BE2C (cell line): Measurements from ENCODE around the gene CYP51A1.

Source experiments
- DNase-seq: peaks from one replicate; pipeline ENCODE4 v3.0.0-alpha.2; 2020
- H3K27me3 ChIP-seq: fragments of 250-450 bp; sonication (Bioruptor Pico); 2 replicates; pipeline ENCODE4 v1.5.1; 2020; ENCODE audit warnings: mild to moderate bottlenecking
- H3K36me3 ChIP-seq: fragments of 250-450 bp; sonication (Bioruptor Pico); 2 replicates; pipeline ENCODE4 v1.5.1; 2020; ENCODE audit warnings: mild to moderate bottlenecking
- H3K4me1 ChIP-seq: fragments of 250-450 bp; sonication (Bioruptor Pico); 2 replicates; pipeline ENCODE4 v1.5.1; 2020
- H3K4me3 ChIP-seq: 2 replicates; pipeline ENCODE4 v1.5.1; 2011; ENCODE audit warnings: low read depth, low read length
- H3K9me3 ChIP-seq: fragments of 250-450 bp; sonication (Bioruptor Pico); 2 replicates; pipeline ENCODE4 v1.5.1; 2020
- CTCF ChIP-seq: IDR thresholded peaks from 2 replicates; pipeline ENCODE4 v1.5.1; 2012; ENCODE audit warnings: mild to moderate bottlenecking, low read depth, low read length

The CYP51A1 gene

DNA sequence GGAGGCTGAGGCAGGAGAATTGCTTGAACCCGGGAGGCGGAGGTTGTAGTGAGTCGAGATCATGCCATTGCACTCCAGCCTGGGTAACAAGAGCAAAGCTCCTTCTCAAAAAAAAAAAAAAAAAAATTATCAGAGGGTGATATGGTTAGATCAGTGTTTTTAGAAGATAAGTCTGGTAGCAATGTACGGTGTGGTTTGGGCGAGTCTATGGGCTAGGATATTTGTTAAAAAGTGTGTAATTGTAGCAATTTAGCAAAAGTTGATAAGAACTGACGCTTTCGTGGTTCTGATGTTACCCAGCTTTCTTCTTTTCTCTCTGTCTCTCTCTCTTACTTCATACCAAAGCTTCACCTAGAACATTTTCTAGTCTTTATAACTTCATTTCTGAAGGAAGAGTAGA is 6.9 kb upstream of the CYP51A1 start:
- no peaks in the 10 kb centered on the region for H3K4me1 ChIP-seq
- H3K4me3 ChIP-seq, result no peak overlapping the region
- no peak for DNase-seq
- H3K27me3 ChIP-seq, result no peaks in the 10 kb centered on the region
- H3K36me3 ChIP-seq, result no peaks in the 10 kb centered on the region
- no peak for TF ChIP-seq CTCF
- no peaks in the 10 kb centered on the region; the same call in 1 of the 2 replicates for H3K9me3 ChIP-seq

DNA sequence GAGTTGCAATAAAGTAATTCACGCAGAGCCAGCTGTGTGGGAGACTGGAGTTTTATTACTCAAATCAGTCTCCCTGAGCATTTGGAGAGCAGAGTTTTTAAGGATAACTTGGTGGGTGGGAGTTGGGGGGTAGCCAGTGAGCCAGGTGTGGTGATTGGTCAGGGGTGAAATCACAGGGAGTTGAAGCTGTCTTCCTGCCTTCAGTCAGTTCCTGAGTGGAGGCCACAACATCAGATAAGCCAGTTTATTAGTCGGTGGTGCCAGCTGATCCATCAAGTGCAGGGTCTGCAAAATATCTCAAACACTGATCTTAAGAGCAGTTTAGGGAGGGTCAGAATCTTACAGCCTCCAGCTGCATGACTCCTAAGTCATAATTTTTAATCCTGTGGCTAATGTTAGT is 3.3 kb upstream of the CYP51A1 start:
- DNase-seq, result peak; percentile 27
- no peak overlapping the region for H3K4me3 ChIP-seq

GRCh38 chr7:92135052-92135889 is 994 bp upstream of the CYP51A1 start:
- Histone ChIP-seq H3K36me3 (no peaks in the 10 kb centered on the region), H3K27me3 (no peaks in the 10 kb centered on the region), H3K4me3 (peak overlapping the region; percentile 81), H3K9me3 (no peaks in the 10 kb centered on the region), H3K4me1 (no peaks in the 10 kb centered on the region)
- TF ChIP-seq CTCF, result no peak
- no peak for DNase-seq

More for the DNA sequence above, 3.3 kb upstream of the CYP51A1 start:
- Histone ChIP-seq H3K9me3 (no peaks in the 10 kb centered on the region), H3K36me3 (no peaks in the 10 kb centered on the region), H3K27me3 (no peaks in the 10 kb centered on the region), H3K4me1 (no peaks in the 10 kb centered on the region)
- TF ChIP-seq CTCF, result no peak

DNA sequence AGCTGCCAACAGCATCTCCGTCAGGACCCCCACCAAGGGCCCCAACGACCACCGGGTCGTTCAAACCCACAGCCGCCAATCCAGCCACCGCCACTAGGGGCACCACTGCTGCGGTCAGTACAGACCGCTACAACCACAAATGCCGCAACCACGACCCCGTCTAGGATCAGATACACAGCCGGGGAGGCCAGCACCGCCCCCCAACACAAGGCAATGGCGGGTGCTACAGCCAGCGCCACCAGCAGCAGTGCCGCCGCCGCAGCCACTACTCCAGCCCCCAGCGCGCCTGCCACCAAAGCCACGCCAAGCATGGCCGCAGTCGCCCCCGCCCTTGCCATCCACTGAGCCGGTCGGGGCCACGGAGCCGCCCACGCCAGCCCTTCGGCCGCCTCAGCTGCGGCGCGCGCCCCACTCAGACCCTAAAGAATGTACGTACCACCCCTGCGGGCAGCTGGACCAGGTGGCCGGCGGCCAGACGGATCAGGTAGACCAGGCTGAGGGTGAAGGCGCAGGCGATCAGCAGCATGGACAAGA is 473 bp downstream of the CYP51A1 start:
- Histone ChIP-seq H3K9me3 (no peaks in the 10 kb centered on the region), H3K4me1 (no peaks in the 10 kb centered on the region), H3K4me3 (peak overlapping the region; percentile 81), H3K36me3 (peaks cover under 1% of the 10 kb centered on the region), H3K27me3 (no peaks in the 10 kb centered on the region)
- DNase-seq, result peak; percentile 89
- TF ChIP-seq CTCF, result peak; percentile 85

DNA sequence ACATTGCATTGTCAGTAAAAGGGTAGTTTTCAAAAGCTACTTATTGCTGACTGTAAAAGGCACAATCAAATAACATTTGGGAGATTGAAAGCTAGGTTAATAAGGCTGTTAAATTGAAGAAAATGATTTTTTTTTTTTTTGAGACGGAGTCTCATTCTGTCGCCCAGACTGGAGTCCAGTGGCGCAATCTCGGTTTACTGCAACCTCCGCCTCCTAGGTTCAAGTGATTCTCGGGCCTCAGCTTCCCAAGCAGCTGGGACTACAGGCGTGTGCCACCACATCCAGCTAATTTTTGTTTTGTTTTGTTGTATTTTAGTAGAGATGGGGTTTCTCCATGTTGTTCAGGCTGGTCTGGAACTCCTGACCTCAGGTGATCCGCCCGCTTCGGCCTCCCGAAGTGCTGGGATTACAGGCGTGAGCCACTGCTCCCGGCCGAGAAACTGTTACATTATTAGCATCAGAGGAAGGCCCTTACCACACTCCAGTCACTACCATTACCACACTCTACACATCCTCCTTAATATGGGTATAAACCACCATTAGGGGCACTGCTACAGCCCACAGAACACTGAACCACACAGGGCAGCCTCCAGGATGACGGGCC is 1.0 kb downstream of the CYP51A1 start:
- no peak for DNase-seq
- H3K4me1 ChIP-seq, result no peaks in the 10 kb centered on the region
- no peak for TF ChIP-seq CTCF
- no peaks in the 10 kb centered on the region for H3K9me3 ChIP-seq
- peaks cover 5% of the 10 kb centered on the region for H3K36me3 ChIP-seq
- H3K4me3 ChIP-seq, result peak overlapping the region; percentile 81
- H3K27me3 ChIP-seq, result no peaks in the 10 kb centered on the region
